OCI-LY1 (cell line): ENCODE results near the gene CNTNAP3.
"Not testable (repeated sequence)": the region's sequence is repeated elsewhere in the genome, so short reads cannot be mapped to it uniquely, and the experiment has no call there.

Source experiments
- CTCF ChIP-seq: fragments of 200-600 bp; sonication (generic), shearing (Covaris generic); IDR thresholded peaks from 2 replicates; pipeline ENCODE4 v1.5.1; 2017; ENCODE audit warnings: mild to moderate bottlenecking, antibody characterized with exemption, low read length, moderate library complexity, mixed read lengths
- EZH2 ChIP-seq: fragments of 200-600 bp; sonication (generic), shearing (Covaris generic); IDR thresholded peaks from 2 replicates; pipeline ENCODE4 v1.8.0; 2017; ENCODE audit warnings: borderline replicate concordance, mixed run types, mild to moderate bottlenecking, antibody characterized with exemption, low read length, moderate library complexity, mixed read lengths

GRCh38 chr9:39080081-39080480 lies 207.9 kb downstream of the CNTNAP3 start:
- not testable (repeated sequence) for TF ChIP-seq CTCF, EZH2
